ENCODE measurements around the gene SYT1.

GRCh38 chr12:79420146-79420618, 555.6 kb downstream of the SYT1 start:
- TF ChIP-seq CTCF (IDR thresholded peaks at IDR 0.05) (peak; percentile 47 to 62 (median 52)), POLR2A (IDR thresholded peaks at IDR 0.05) (no peak)

All from uterus (tissue), 2 donors.